GM12878 (cell line): ENCODE measurements around the gene PPFIBP1. TPM values are rescaled to one million over a fixed set of nuclear protein-coding genes. Genes with fewer than 3 reads are reported as not detected.
A peak's percentile ranks its signal among the peaks of the same experiment; 100 is the strongest.

Experiments used
- ATAC-seq: fragments of 200-7000 bp; cut with Tn5 transposase; 3 replicates; pipeline ENCODE4 v1.9.1; 2020; ENCODE audit warnings: mild to moderate bottlenecking, moderate library complexity
- BruUV-seq: library from RNA; stranded (reverse); fragments of 400-500 nt; replicated peaks from 2 replicates; lab custom pipeline; 2021; lab: Mats Ljungman, UMichigan
- CTCF ChIA-PET: fragments of 300-600 bp; sonication (Branson Sonifier 250); formaldehyde crosslinking; extraction: SDS; loops from one replicate; lab custom pipeline; 2021; ENCODE audit warnings: inconsistent platforms; lab: Yijun Ruan, JAX
- POLR2A ChIA-PET: fragments of 350-600 bp; formaldehyde crosslinking; extraction: SDS; loops from one replicate; lab custom pipeline; 2021; ENCODE audit warnings: inconsistent platforms; lab: Charles Lee
- RAD21 ChIA-PET: fragments of 300-600 bp; sonication (Branson Sonifier 250); formaldehyde crosslinking; loops from one replicate; lab custom pipeline; 2023; ENCODE audit warnings: antibody characterized with exemption; ENCODE audit not compliant: unreplicated experiment; lab: Charles Lee
- SMC1A ChIA-PET: fragments of 300-600 bp; sonication (Branson Sonifier 250); formaldehyde crosslinking; loops from one replicate; lab custom pipeline; 2023; ENCODE audit not compliant: unreplicated experiment, uncharacterized antibody; lab: Charles Lee
- DNase-seq: peaks from one replicate; pipeline ENCODE4 v3.0.0-alpha.2; 2011; ENCODE audit warnings: low read depth, low spot score
- FAIRE-seq: peaks from 3 replicates; lab custom pipeline; 2011; peaks lifted over from hg19 to GRCh38; lab: Jason Lieb, UNC
- H2AFZ ChIP-seq: 2 replicates; pipeline ENCODE4 v1.6.0; 2011; ENCODE audit warnings: low read depth, low read length, control low read depth; ENCODE audit not compliant: control insufficient read depth
- H3K27ac ChIP-seq: 2 replicates; pipeline ENCODE4 v1.5.1; 2011; ENCODE audit warnings: control low read depth; ENCODE audit not compliant: control insufficient read depth, insufficient read depth
- H3K27me3 ChIP-seq, 2 experiments: replicated peaks in 1 of 2; 2 replicates each; pipeline versions ENCODE4 v1.6.0 to v1.6.1; 2011; ENCODE audit warnings: low read length in 1 of 2; ENCODE audit not compliant: control insufficient read depth in 2 of 2, insufficient read depth in 2 of 2
- H3K36me3 ChIP-seq, 2 experiments: 2 replicates each; pipeline ENCODE4 v1.5.1; 2011; ENCODE audit warnings: low read length in 1 of 2; ENCODE audit not compliant: control insufficient read depth in 2 of 2, insufficient read depth in 2 of 2
- H3K4me1 ChIP-seq: 2 replicates; pipeline ENCODE4 v1.6.1; 2011; ENCODE audit warnings: mild to moderate bottlenecking, low read length, moderate library complexity, mixed read lengths; ENCODE audit not compliant: control insufficient read depth, insufficient read depth
- H3K4me2 ChIP-seq: 2 replicates; pipeline ENCODE4 v1.6.0; 2011; ENCODE audit warnings: control low read depth; ENCODE audit not compliant: control insufficient read depth, insufficient read depth
- H3K4me3 ChIP-seq: fragments of 200-600 bp; sonication (generic); 2 replicates; pipeline ENCODE4 v1.5.1; 2016
- H3K79me2 ChIP-seq: 2 replicates; pipeline ENCODE4 v1.6.0; 2011; ENCODE audit warnings: low read length; ENCODE audit not compliant: control insufficient read depth, insufficient read depth
- H3K9ac ChIP-seq: 2 replicates; pipeline ENCODE4 v1.8.0; 2011; ENCODE audit warnings: low read length, control low read depth, mixed read lengths; ENCODE audit not compliant: control insufficient read depth, insufficient read depth
- H3K9me3 ChIP-seq: replicated peaks from 3 replicates; pipeline ENCODE4 v1.5.1; 2011; ENCODE audit warnings: mild to moderate bottlenecking, low read length; ENCODE audit not compliant: control insufficient read depth, insufficient read depth
- H4K20me1 ChIP-seq: 2 replicates; pipeline ENCODE4 v1.6.0; 2011; ENCODE audit not compliant: control insufficient read depth, insufficient read depth
- BCLAF1 ChIP-seq: fragments of 450-650 bp; IDR thresholded peaks from 2 replicates; pipeline ENCODE4 v1.6.1; 2017; ENCODE audit warnings: antibody characterized with exemption, mild to moderate bottlenecking, moderate library complexity
- CBFB ChIP-seq: IDR thresholded peaks from 2 replicates; pipeline ENCODE4 v1.6.1; 2016; ENCODE audit warnings: antibody characterized with exemption, low read depth
- CBX3 ChIP-seq: fragments of 200-600 bp; sonication (generic); IDR thresholded peaks from 2 replicates; pipeline ENCODE4 v1.6.1; 2016; ENCODE audit warnings: low read depth, borderline replicate concordance
- CREB1 ChIP-seq: IDR thresholded peaks from 2 replicates; pipeline ENCODE4 v1.6.1; 2012; ENCODE audit warnings: low read depth, mild to moderate bottlenecking, inconsistent platforms
- KDM1A ChIP-seq: fragments of 200-600 bp; sonication (generic); IDR thresholded peaks from 2 replicates; pipeline ENCODE4 v1.6.1; 2016; ENCODE audit warnings: borderline replicate concordance
- MYB ChIP-seq: fragments of 150-350 bp; IDR thresholded peaks from 2 replicates; pipeline ENCODE4 v1.6.1; 2014; ENCODE audit warnings: mild to moderate bottlenecking, low read depth, low read length, borderline replicate concordance
- SIN3A ChIP-seq: IDR thresholded peaks from 2 replicates; pipeline ENCODE4 v1.6.1; 2012; ENCODE audit warnings: low read depth, low read length, improper control_type of control experiment
- TCF3 ChIP-seq: IDR thresholded peaks from 2 replicates; pipeline ENCODE4 v1.6.1; 2012; ENCODE audit warnings: low read depth, mild to moderate bottlenecking, low read length, borderline replicate concordance; ENCODE audit not compliant: insufficient read depth
- WRNIP1 ChIP-seq: IDR thresholded peaks from 2 replicates; pipeline ENCODE4 v1.6.1; 2011; ENCODE audit warnings: low read depth, low read length, improper control_type of control experiment, borderline replicate concordance
- ZBED1 ChIP-seq: IDR thresholded peaks from 2 replicates; pipeline ENCODE4 v1.6.1; 2016; ENCODE audit warnings: borderline replicate concordance
- ZNF622 ChIP-seq: fragments of 450-650 bp; IDR thresholded peaks from 2 replicates; pipeline ENCODE4 v1.6.1; 2017; ENCODE audit warnings: mild to moderate bottlenecking, inconsistent platforms
- WGBS: methylation state at CpG from one replicate; pipeline ENCODE4 v1.1.6; 2016; ENCODE audit warnings: low lambda C conversion rate; ENCODE audit not compliant: insufficient replicate concordance, insufficient coverage; ENCODE audit errors: missing lambda C conversion rate; 5-methylcytosine and 5-hydroxymethylcytosine counted together
- in situ Hi-C: fragments of 300-500 bp; cut with MboI; formaldehyde crosslinking; loops from 9 replicates; pipeline ENCODE4 v1.14.3; 2018; ENCODE audit warnings: mixed read lengths
- intact Hi-C: fragments of 100-400 bp; cut with micrococcal nuclease; formaldehyde crosslinking; loops from one replicate; pipeline ENCODE4 v1.14.2; 2022; ENCODE audit not compliant: unreplicated experiment
- polyA plus RNA-seq, 11 experiments: library from polyadenylated mRNA; depleted of rRNA in 4 of 11; unstranded in 6 of 11; stranded (reverse) in 5 of 11; fragments of >200 nt; fragmentation: Nextera tagmentation in 4 of 11; fragmentation: Illumina TruSeq in 1 of 11; extraction: Ambion mirVana in 4 of 11; extraction: Trizol in 1 of 11; gene quantifications; 1 replicate in 1 of 11; 2 replicates in 10 of 11; pipeline versions ENCODE4 v1.2.1 to v1.2.3, GENCODE V29; 2011 to 2016; ENCODE audit warnings: inconsistent platforms in 2 of 11, missing spikeins in 2 of 11, low read depth in 1 of 11
- total RNA-seq, 4 experiments: library from RNA; depleted of rRNA in 3 of 4; stranded (reverse); fragments of >200 nt in 3 of 4; fragmentation: Illumina TruSeq in 1 of 4; extraction: Trizol in 1 of 4; gene quantifications; 2 replicates each; pipeline versions ENCODE4 v1.2.1 to v1.2.3, GENCODE V29; 2013 to 2021
- TF ChIP-seq, protein P1 (sequence below), 3 experiments: IDR thresholded peaks in 2 of 3; conservative IDR thresholded peaks in 1 of 3; 2 replicates each; pipeline ENCODE4 v1.5.1; 2011; ENCODE audit warnings: low read depth in 3 of 3, low read length in 3 of 3, mild to moderate bottlenecking in 3 of 3, control low read depth in 2 of 3, moderate library complexity in 2 of 3, inconsistent platforms in 1 of 3, mixed read lengths in 1 of 3; ENCODE audit not compliant: control insufficient read depth in 2 of 3, insufficient read depth in 1 of 3; ENCODE audit errors: extremely low read depth in 1 of 3
- TF ChIP-seq, protein P2 (sequence below): IDR thresholded peaks from 2 replicates; pipeline ENCODE4 v1.6.1; 2011; ENCODE audit warnings: mild to moderate bottlenecking, low read depth, low read length, moderate library complexity; ENCODE audit not compliant: insufficient replicate concordance

PPFIBP1 gene
- total and polyA plus RNA-seq, 10 of the 15 experiments (the other 5 are each of a cell fraction or from before 2014, with no cell fraction given): 0.47 to 7.8 (median 3.6) TPM

DNA sequence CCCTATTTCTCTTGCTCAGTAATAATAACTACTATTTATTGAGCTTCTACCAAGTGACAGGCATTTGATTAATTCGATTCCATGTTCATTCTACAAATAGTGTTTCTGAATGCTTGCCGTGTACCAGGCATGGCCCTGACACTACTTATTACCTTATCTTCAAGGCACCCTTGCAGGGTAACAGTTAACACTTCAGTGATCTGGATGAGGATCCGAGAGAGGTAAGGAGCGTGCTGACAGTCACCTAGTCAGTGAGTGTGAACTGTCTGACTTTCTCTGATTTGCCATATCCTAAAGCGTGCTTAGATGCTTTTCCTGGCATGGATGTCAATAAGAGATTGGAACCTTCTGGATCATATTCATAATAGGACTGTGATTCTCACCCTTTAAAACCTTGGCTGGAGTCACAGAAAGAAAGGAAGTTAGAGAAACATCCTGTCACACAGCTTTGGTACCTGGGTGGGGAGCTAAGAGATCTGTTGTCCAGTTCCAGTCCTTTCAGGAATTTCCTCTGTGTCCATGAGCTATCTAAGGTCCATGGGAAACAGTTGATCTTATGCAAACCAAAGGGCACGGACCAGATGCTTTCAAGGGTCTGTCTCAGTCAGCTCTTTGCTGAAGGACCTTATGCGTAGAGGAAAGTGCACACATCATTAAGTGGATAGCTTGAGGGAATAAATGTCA is 54.8 kb downstream of the PPFIBP1 start:
- 27% methylated on average over 7 of the region's 7 CpGs for WGBS
- no peak for TF ChIP-seq MYB
- TF ChIP-seq SIN3A: no peak
- TF ChIP-seq TCF3: no peak
- TF ChIP-seq KDM1A: no peak
- no peak for TF ChIP-seq CREB1
- TF ChIP-seq, protein P1, sequence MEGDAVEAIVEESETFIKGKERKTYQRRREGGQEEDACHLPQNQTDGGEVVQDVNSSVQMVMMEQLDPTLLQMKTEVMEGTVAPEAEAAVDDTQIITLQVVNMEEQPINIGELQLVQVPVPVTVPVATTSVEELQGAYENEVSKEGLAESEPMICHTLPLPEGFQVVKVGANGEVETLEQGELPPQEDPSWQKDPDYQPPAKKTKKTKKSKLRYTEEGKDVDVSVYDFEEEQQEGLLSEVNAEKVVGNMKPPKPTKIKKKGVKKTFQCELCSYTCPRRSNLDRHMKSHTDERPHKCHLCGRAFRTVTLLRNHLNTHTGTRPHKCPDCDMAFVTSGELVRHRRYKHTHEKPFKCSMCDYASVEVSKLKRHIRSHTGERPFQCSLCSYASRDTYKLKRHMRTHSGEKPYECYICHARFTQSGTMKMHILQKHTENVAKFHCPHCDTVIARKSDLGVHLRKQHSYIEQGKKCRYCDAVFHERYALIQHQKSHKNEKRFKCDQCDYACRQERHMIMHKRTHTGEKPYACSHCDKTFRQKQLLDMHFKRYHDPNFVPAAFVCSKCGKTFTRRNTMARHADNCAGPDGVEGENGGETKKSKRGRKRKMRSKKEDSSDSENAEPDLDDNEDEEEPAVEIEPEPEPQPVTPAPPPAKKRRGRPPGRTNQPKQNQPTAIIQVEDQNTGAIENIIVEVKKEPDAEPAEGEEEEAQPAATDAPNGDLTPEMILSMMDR (IDR thresholded peaks at IDR 0.05 in 2 of 3, conservative IDR thresholded peaks at IDR 0.05 in 1 of 3; ENCODE audit: control insufficient read depth in 2 of 3, extremely low read depth in 1 of 3, insufficient read depth in 1 of 3, low read depth in 3 of 3, low read length in 3 of 3): no peak
- TF ChIP-seq CBFB: no peak
- no peak for TF ChIP-seq CBX3
- TF ChIP-seq, protein P2, sequence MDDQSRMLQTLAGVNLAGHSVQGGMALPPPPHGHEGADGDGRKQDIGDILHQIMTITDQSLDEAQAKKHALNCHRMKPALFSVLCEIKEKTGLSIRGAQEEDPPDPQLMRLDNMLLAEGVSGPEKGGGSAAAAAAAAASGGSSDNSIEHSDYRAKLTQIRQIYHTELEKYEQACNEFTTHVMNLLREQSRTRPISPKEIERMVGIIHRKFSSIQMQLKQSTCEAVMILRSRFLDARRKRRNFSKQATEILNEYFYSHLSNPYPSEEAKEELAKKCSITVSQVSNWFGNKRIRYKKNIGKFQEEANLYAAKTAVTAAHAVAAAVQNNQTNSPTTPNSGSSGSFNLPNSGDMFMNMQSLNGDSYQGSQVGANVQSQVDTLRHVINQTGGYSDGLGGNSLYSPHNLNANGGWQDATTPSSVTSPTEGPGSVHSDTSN: no peak
- no peak for TF ChIP-seq ZBED1
- TF ChIP-seq WRNIP1: no peak
- TF ChIP-seq ZNF622: no peak
- TF ChIP-seq BCLAF1: no peak
- H3K9ac ChIP-seq: no peak overlapping the region
- no TSS peak for BruUV-seq
- no peak overlapping the region for H3K4me2 ChIP-seq
- no peak overlapping the region for H2AFZ ChIP-seq
- no peak overlapping the region for H3K4me3 ChIP-seq
- H3K36me3 ChIP-seq: no peaks in the 10 kb centered on the region
- no peaks in the 10 kb centered on the region for H3K9me3 ChIP-seq
- no peaks in the 10 kb centered on the region for H3K27me3 ChIP-seq
- in situ Hi-C loops (no loop called here), intact Hi-C loops (no loop called here)
- no peak for ATAC-seq
- H3K4me1 ChIP-seq: peaks cover 47% of the 10 kb centered on the region
- H4K20me1 ChIP-seq: no peaks in the 10 kb centered on the region
- RAD21 ChIA-PET: no interaction called here
- CTCF ChIA-PET: interaction anchor here (0.5 kb wide), 1 partner anchor 126 kb away, joined by 3 read pairs; no protein-coding TSS in a partner anchor
- peak; percentile 52 for FAIRE-seq
- SMC1A ChIA-PET: interaction anchor here (1.0 kb wide), 1 partner anchor 140 kb away, joined by 3 read pairs; no protein-coding TSS in a partner anchor
- POLR2A ChIA-PET: interaction anchor here (0.5 kb wide), 1 partner anchor 496 kb away, joined by 6 read pairs; the partner anchor contains the start of gene C12orf71
- DNase-seq: no peak
- H3K79me2 ChIP-seq: no peaks in the 10 kb centered on the region
- H3K27ac ChIP-seq: no peak overlapping the region
